DMS 273 (cell line): ENCODE results near the gene NHSL2.

Experiments used
- DNase-seq: peaks from one replicate; lab custom pipeline; 2025; ENCODE audit not compliant: unreplicated experiment; lab: John Stamatoyannopoulos, UW

Gene NHSL2

GRCh38 chrX:72126539-72127140, 216.0 kb downstream of the NHSL2 start:
- DNase-seq = peak; percentile 95

GRCh38 chrX:72127332-72127731, 216.7 kb downstream of the NHSL2 start:
- no peak for DNase-seq

- DNase-seq = no peak
Observed at GRCh38 chrX:72128183-72128834, 217.7 kb downstream of the NHSL2 start.

GRCh38 chrX:72128881-72129280, 218.2 kb downstream of the NHSL2 start:
- peak; percentile 79 for DNase-seq

GRCh38 chrX:72129661-72130060, 219.0 kb downstream of the NHSL2 start:
- DNase-seq = no peak

- no peak for DNase-seq
Observed at GRCh38 chrX:72130156-72130761, 219.6 kb downstream of the NHSL2 start.

GRCh38 chrX:72130762-72131250, 220.2 kb downstream of the NHSL2 start:
- DNase-seq = no peak

GRCh38 chrX:72131317-72132294, 221.0 kb downstream of the NHSL2 start, which contains the start of gene RTL5:
Gene RTL5, minus strand, starts transcription at chrX:72131915.
- peak; percentile 95 for DNase-seq

GRCh38 chrX:72132456-72132855, 221.8 kb downstream of the NHSL2 start:
- DNase-seq = no peak

GRCh38 chrX:72133851-72134546, 223.4 kb downstream of the NHSL2 start:
- DNase-seq = no peak

- DNase-seq = peak; percentile 88
Observed at GRCh38 chrX:72137846-72138495, 227.3 kb downstream of the NHSL2 start.

GRCh38 chrX:72139538-72139937, 228.9 kb downstream of the NHSL2 start:
- DNase-seq = no peak

GRCh38 chrX:72141372-72142004, 230.8 kb downstream of the NHSL2 start:
- no peak for DNase-seq

GRCh38 chrX:72142094-72142793, 231.6 kb downstream of the NHSL2 start:
- DNase-seq = peak; percentile 97

GRCh38 chrX:72142794-72143608, 232.4 kb downstream of the NHSL2 start:
- no peak for DNase-seq

- no peak for DNase-seq
Observed at GRCh38 chrX:72143609-72143907, 232.9 kb downstream of the NHSL2 start.

GRCh38 chrX:72145181-72145580, 234.5 kb downstream of the NHSL2 start:
- no peak for DNase-seq

GRCh38 chrX:72146527-72146926, 235.9 kb downstream of the NHSL2 start:
- peak; percentile 34 for DNase-seq
